Loucy (cell line): ENCODE measurements around the gene DLX6.

ENCODE experiments used
- H2AFZ ChIP-seq: fragments of 200-600 bp; sonication (generic); 2 replicates; pipeline ENCODE4 v1.6.0; 2016; ENCODE audit warnings: antibody characterized with exemption, mild to moderate bottlenecking, low read length, moderate library complexity
- H3F3A ChIP-seq: fragments of 200-600 bp; 2 replicates; pipeline ENCODE4 v1.6.0; 2016; ENCODE audit warnings: antibody characterized with exemption, low read depth, mild to moderate bottlenecking
- H3K27me3 ChIP-seq: fragments of 200-600 bp; sonication (generic); 2 replicates; pipeline ENCODE4 v1.6.1; 2014; ENCODE audit warnings: low read length, mild to moderate bottlenecking; ENCODE audit not compliant: insufficient read depth, poor library complexity, severe bottlenecking
- H3K36me3 ChIP-seq: fragments of 200-600 bp; sonication (generic); 2 replicates; pipeline ENCODE4 v1.6.1; 2016; ENCODE audit warnings: low read length; ENCODE audit not compliant: insufficient read depth
- H3K4me1 ChIP-seq: fragments of 200-600 bp; sonication (generic); 2 replicates; pipeline ENCODE4 v1.5.1; 2014; ENCODE audit warnings: low read length, mild to moderate bottlenecking; ENCODE audit not compliant: insufficient read depth, poor library complexity, severe bottlenecking
- H3K4me2 ChIP-seq: fragments of 200-600 bp; sonication (generic); 2 replicates; pipeline ENCODE4 v1.6.0; 2014; ENCODE audit warnings: antibody characterized with exemption, low read length, low read depth, mild to moderate bottlenecking; ENCODE audit not compliant: poor library complexity, severe bottlenecking
- H3K4me3 ChIP-seq: fragments of 200-600 bp; sonication (generic); 2 replicates; pipeline ENCODE4 v1.5.1; 2014; ENCODE audit warnings: low read length, mild to moderate bottlenecking, mixed read lengths; ENCODE audit not compliant: poor library complexity, severe bottlenecking
- H3K79me2 ChIP-seq: fragments of 200-600 bp; sonication (generic); 2 replicates; pipeline ENCODE4 v1.6.1; 2014; ENCODE audit warnings: low read length; ENCODE audit not compliant: insufficient read depth
- H3K9ac ChIP-seq: fragments of 200-600 bp; sonication (generic); 2 replicates; pipeline ENCODE4 v1.6.0; 2014; ENCODE audit warnings: mild to moderate bottlenecking, low read depth, low read length, moderate library complexity; ENCODE audit not compliant: poor library complexity, severe bottlenecking
- H3K9me2 ChIP-seq: fragments of 200-600 bp; sonication (generic); replicated peaks from 2 replicates; pipeline ENCODE4 v1.6.1; 2016; ENCODE audit warnings: low read depth, low read length, mixed read lengths
- H3K9me3 ChIP-seq: fragments of 200-600 bp; sonication (generic); 2 replicates; pipeline ENCODE4 v1.6.1; 2014; ENCODE audit warnings: mild to moderate bottlenecking, antibody characterized with exemption, low read length, low read depth; ENCODE audit not compliant: insufficient read depth
- H4K20me1 ChIP-seq: fragments of 200-600 bp; sonication (generic); 2 replicates; pipeline ENCODE4 v1.6.0; 2014; ENCODE audit warnings: antibody characterized with exemption, low read length, mild to moderate bottlenecking; ENCODE audit not compliant: insufficient read depth, poor library complexity, severe bottlenecking
- EZH2phosphoT487 ChIP-seq: fragments of 200-600 bp; IDR thresholded peaks from 2 replicates; pipeline ENCODE4 v1.6.1; 2018; ENCODE audit warnings: antibody characterized with exemption, mild to moderate bottlenecking, moderate library complexity, borderline replicate concordance
- TF ChIP-seq, protein P1 (sequence below): fragments of 200-600 bp; sonication (generic); conservative IDR thresholded peaks from 2 replicates; pipeline ENCODE4 v1.5.1; 2014; ENCODE audit warnings: mild to moderate bottlenecking, antibody characterized with exemption, low read length

DLX6 gene

DNA sequence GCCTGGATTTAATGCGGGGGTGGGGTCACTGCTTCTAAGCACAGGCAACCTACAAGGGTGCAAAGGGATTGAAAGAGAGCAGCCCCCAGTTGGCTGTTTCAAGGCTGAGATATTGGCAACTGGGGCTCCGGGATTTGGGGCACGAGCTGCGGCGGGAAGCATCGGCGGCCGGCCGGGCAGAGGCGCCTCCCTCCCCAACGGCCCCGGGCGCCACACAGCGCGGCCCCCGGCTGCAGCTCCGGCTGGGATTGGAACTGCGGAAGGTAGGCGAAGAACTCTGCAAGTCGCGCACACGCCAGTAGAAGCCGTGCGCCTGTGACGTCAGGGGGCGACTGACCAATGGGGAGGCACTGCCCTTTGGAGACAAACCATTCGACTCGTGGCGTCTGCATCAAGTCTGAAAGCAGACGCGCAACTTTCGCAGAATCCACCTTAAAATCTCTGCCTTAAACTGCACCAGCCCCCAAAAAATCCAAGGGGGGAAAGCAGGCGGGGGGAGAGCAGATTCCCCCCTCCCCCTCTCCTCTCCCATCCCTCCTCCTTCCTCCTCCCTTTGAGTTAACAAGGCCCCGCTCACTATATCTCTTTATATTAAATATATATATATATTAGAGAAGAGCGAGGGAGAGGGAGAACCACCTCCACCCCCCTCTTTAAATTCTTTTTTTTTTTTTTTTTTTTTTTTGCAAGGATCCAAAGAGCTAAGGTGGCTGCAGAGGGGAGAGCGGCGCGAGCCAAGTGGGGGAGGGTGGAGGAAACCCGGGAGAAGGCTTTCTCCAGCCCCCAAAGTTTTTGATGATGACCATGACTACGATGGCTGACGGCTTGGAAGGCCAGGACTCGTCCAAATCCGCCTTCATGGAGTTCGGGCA lies at the start of gene DLX6:
Gene DLX6, plus strand, starts transcription at position 371 of the 872 bp plus-strand sequence. Its CDS starts 425 bp downstream, at position 796.
- H3K4me3 ChIP-seq = no peak within 1 kb of the TSS
- no peaks in the 10 kb centered on the region for H3K36me3 ChIP-seq
- TF ChIP-seq EZH2phosphoT487 = no peak
- TF ChIP-seq, protein P1, sequence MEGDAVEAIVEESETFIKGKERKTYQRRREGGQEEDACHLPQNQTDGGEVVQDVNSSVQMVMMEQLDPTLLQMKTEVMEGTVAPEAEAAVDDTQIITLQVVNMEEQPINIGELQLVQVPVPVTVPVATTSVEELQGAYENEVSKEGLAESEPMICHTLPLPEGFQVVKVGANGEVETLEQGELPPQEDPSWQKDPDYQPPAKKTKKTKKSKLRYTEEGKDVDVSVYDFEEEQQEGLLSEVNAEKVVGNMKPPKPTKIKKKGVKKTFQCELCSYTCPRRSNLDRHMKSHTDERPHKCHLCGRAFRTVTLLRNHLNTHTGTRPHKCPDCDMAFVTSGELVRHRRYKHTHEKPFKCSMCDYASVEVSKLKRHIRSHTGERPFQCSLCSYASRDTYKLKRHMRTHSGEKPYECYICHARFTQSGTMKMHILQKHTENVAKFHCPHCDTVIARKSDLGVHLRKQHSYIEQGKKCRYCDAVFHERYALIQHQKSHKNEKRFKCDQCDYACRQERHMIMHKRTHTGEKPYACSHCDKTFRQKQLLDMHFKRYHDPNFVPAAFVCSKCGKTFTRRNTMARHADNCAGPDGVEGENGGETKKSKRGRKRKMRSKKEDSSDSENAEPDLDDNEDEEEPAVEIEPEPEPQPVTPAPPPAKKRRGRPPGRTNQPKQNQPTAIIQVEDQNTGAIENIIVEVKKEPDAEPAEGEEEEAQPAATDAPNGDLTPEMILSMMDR = no peak
- no peaks in the 10 kb centered on the region for H4K20me1 ChIP-seq
- no peaks in the 10 kb centered on the region for H3K9me3 ChIP-seq
- H3K9ac ChIP-seq = no peak within 1 kb of the TSS
- no peaks in the 10 kb centered on the region for H3K27me3 ChIP-seq
- H3K4me1 ChIP-seq = no peaks in the 10 kb centered on the region
- no peaks in the 10 kb centered on the region for H3F3A ChIP-seq
- H3K79me2 ChIP-seq = no peaks in the 10 kb centered on the region
- H3K9me2 ChIP-seq = no peaks in the 10 kb centered on the region
- H3K4me2 ChIP-seq = no peak within 1 kb of the TSS
- H2AFZ ChIP-seq = no peak within 1 kb of the TSS

DNA sequence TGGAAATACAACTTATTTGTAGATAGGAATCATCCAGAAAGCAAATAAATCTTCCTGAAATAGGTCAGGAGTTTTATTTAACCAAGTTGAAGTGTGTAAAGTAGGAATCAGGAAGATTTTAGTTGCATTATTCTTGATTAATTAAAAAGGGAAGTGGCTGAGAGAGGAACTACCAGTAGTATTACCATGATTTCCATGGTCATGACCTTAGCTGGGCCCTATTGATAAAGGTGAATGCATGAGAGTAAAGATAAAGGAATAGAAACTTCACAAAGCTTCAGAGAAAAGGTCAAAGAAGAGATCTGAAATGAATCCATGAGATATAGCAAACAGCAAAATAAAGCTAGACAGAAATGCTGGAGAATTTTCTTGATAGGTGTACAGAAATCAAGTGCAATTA lies 46.2 kb upstream of the DLX6 start:
- Histone ChIP-seq H3F3A (no peaks in the 10 kb centered on the region), H3K4me3 (no peak overlapping the region), H3K9ac (no peak overlapping the region), H3K27me3 (no peaks in the 10 kb centered on the region), H4K20me1 (no peaks in the 10 kb centered on the region), H3K4me1 (no peaks in the 10 kb centered on the region), H3K9me2 (no peaks in the 10 kb centered on the region), H3K9me3 (no peaks in the 10 kb centered on the region), H3K4me2 (no peak overlapping the region), H3K79me2 (no peaks in the 10 kb centered on the region), H2AFZ (no peak overlapping the region), H3K36me3 (no peaks in the 10 kb centered on the region)
- TF ChIP-seq EZH2phosphoT487 = no peak
- TF ChIP-seq, protein P1 = no peak

DNA sequence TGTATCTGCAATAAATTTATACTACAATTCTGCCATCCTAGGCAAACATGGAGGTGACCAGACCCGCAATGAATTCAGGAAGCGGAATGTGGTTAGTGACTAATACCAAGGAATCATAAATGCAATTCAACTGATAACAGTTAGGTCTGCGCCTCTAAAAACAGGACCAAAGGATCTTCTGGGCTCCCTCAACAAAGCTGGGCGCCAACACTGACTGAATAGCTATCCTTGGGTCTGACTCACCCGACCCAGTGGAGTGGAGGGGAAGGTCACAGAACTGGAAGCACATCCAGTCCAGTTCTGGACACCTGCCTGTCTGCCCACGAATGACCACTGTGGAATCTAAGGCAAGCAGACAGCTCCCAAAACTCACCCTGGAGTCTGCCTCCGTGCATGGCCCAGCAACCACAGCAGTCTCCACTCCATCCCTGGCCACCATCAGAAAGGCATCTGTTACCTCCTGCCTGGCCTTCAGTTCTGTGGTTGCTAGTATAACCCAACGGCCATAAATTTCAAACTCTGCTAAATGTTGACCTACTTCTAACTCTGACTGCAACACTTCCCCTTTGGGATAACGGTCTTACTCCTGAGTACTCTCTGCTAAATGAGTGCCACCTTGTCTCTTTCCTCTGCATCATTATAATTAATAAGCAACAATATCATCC lies 43.0 kb upstream of the DLX6 start:
- Histone ChIP-seq H3K9me2 (no peaks in the 10 kb centered on the region), H3K9me3 (no peaks in the 10 kb centered on the region), H3F3A (no peaks in the 10 kb centered on the region), H3K4me3 (no peak overlapping the region), H3K4me2 (no peak overlapping the region), H3K36me3 (no peaks in the 10 kb centered on the region), H3K9ac (no peak overlapping the region), H2AFZ (no peak overlapping the region), H4K20me1 (no peaks in the 10 kb centered on the region), H3K4me1 (no peaks in the 10 kb centered on the region), H3K27me3 (no peaks in the 10 kb centered on the region), H3K79me2 (no peaks in the 10 kb centered on the region)
- TF ChIP-seq, protein P1 = no peak
- TF ChIP-seq EZH2phosphoT487 = no peak
